Liver (tissue), 9 donors: ENCODE measurements around the gene NDUFC2. TPM values are rescaled to one million over a fixed set of nuclear protein-coding genes. Genes with fewer than 3 reads are reported as not detected.

Source experiments
- DNase-seq: peaks from one replicate; pipeline ENCODE4 v3.0.0-alpha.2; 2017; ENCODE audit warnings: low spot score
- H3K27ac ChIP-seq, 2 donors: one replicate each; pipeline ENCODE4 v1.7.0; 2013; ENCODE audit warnings: inconsistent platforms in 2 of 2, low read length in 2 of 2, control low read depth in 1 of 2, low read depth in 1 of 2, mild to moderate bottlenecking in 1 of 2
- H3K27me3 ChIP-seq, 4 donors: one replicate each; pipeline versions ENCODE4 v1.6.1 to v1.7.0; 2013; ENCODE audit warnings: low read length in 3 of 4, inconsistent platforms in 1 of 4, mild to moderate bottlenecking in 1 of 4, moderate library complexity in 1 of 4; ENCODE audit not compliant: control insufficient read depth in 4 of 4, insufficient read depth in 4 of 4
- H3K36me3 ChIP-seq, 4 donors: one replicate each; pipeline versions ENCODE4 v1.6.1 to v1.7.0; 2013; ENCODE audit warnings: low read length in 3 of 4, mild to moderate bottlenecking in 3 of 4, low read depth in 1 of 4, moderate library complexity in 1 of 4; ENCODE audit not compliant: control insufficient read depth in 4 of 4, insufficient read depth in 3 of 4
- H3K4me1 ChIP-seq, 4 donors: one replicate each; pipeline versions ENCODE4 v1.6.1 to v1.7.0; 2013; ENCODE audit warnings: low read length in 3 of 4, mild to moderate bottlenecking in 3 of 4, moderate library complexity in 1 of 4; ENCODE audit not compliant: control insufficient read depth in 4 of 4, insufficient read depth in 4 of 4
- H3K4me3 ChIP-seq, 3 donors: one replicate each; pipeline versions ENCODE4 v1.6.1 to v1.7.0; 2013; ENCODE audit warnings: low read length in 3 of 3, control low read depth in 1 of 3, low read depth in 1 of 3, mild to moderate bottlenecking in 1 of 3
- H3K9ac ChIP-seq, 2 donors: one replicate each; pipeline ENCODE4 v1.7.0; 2013; ENCODE audit warnings: low read length in 2 of 2, mild to moderate bottlenecking in 2 of 2, moderate library complexity in 2 of 2, control low read depth in 1 of 2, low read depth in 1 of 2
- H3K9me3 ChIP-seq, 4 donors: one replicate each; pipeline versions ENCODE4 v1.6.1 to v1.7.0; 2013; ENCODE audit warnings: low read length in 3 of 4; ENCODE audit not compliant: control insufficient read depth in 4 of 4
- FOXA1 ChIP-seq: IDR thresholded peaks from 2 replicates; pipeline ENCODE4 v1.6.1; 2016; ENCODE audit warnings: antibody characterized with exemption
- FOXA2 ChIP-seq: IDR thresholded peaks from 2 replicates; pipeline ENCODE4 v1.6.1; 2016; ENCODE audit warnings: antibody characterized with exemption
- GABPA ChIP-seq, 2 donors: IDR thresholded peaks in 1 of 2; conservative IDR thresholded peaks in 1 of 2; 2 replicates each; pipeline ENCODE4 v1.6.1; 2016; ENCODE audit warnings: antibody characterized with exemption in 2 of 2, mild to moderate bottlenecking in 1 of 2, moderate library complexity in 1 of 2
- HNF4A ChIP-seq, 2 donors: conservative IDR thresholded peaks; 2 replicates each; pipeline ENCODE4 v1.6.1; 2016; ENCODE audit warnings: antibody characterized with exemption in 2 of 2, mild to moderate bottlenecking in 2 of 2
- HNF4G ChIP-seq: IDR thresholded peaks from 2 replicates; pipeline ENCODE4 v1.6.1; 2016; ENCODE audit warnings: antibody characterized with exemption
- JUND ChIP-seq, 2 donors: IDR thresholded peaks; 2 replicates each; pipeline ENCODE4 v1.6.1; 2016; ENCODE audit warnings: antibody characterized with exemption in 2 of 2
- NR2F2 ChIP-seq: IDR thresholded peaks from 2 replicates; pipeline ENCODE4 v1.6.1; 2016; ENCODE audit warnings: antibody characterized with exemption
- RAD21 ChIP-seq, 2 donors: IDR thresholded peaks; 2 replicates each; pipeline ENCODE4 v1.6.1; 2016; ENCODE audit warnings: antibody characterized with exemption in 2 of 2, mild to moderate bottlenecking in 2 of 2
- RXRA ChIP-seq, 2 donors: IDR thresholded peaks; 2 replicates each; pipeline ENCODE4 v1.6.1; 2017 to 2018; ENCODE audit warnings: antibody characterized with exemption in 2 of 2, mild to moderate bottlenecking in 1 of 2
- SP1 ChIP-seq: IDR thresholded peaks from 2 replicates; pipeline ENCODE4 v1.6.1; 2018; ENCODE audit warnings: antibody characterized with exemption, mild to moderate bottlenecking
- TAF1 ChIP-seq: conservative IDR thresholded peaks from 2 replicates; pipeline ENCODE4 v1.6.1; 2016; ENCODE audit warnings: antibody characterized with exemption, mild to moderate bottlenecking
- YY1 ChIP-seq: IDR thresholded peaks from 2 replicates; pipeline ENCODE4 v1.6.1; 2016; ENCODE audit warnings: antibody characterized with exemption, mild to moderate bottlenecking
- WGBS: extraction: QIAGEN DNeasy Blood & Tissue Kit; methylation state at CpG from one replicate; pipeline ENCODE4 v1.1.7; 2013; 5-methylcytosine and 5-hydroxymethylcytosine counted together
- polyA plus RNA-seq, 2 donors: library from polyadenylated mRNA; stranded (reverse) in 1 of 2; unstranded in 1 of 2; fragments of 200-250 nt in 1 of 2; fragments of >200 nt in 1 of 2; fragmentation: Nextera tagmentation in 1 of 2; extraction: Ambion mirVana in 1 of 2; gene quantifications; one replicate each; pipeline versions ENCODE4 v1.2.1 to v1.2.3, GENCODE V29; 2013 to 2015
- total RNA-seq, 2 donors: library from RNA; depleted of rRNA; stranded (reverse); fragments of >200 nt; gene quantifications; one replicate each; pipeline ENCODE4 v1.2.3, GENCODE V29; 2014
- TF ChIP-seq, protein P1 (sequence below): IDR thresholded peaks from 2 replicates; pipeline ENCODE4 v1.6.1; 2016; ENCODE audit warnings: antibody characterized with exemption
- TF ChIP-seq, protein P2 (sequence below): IDR thresholded peaks from 2 replicates; pipeline ENCODE4 v1.6.1; 2016; ENCODE audit warnings: antibody characterized with exemption
- TF ChIP-seq, protein P3 (sequence below): fragments of 150-350 bp; IDR thresholded peaks from 2 replicates; pipeline ENCODE4 v1.5.1; 2017; ENCODE audit warnings: improper control_type of control experiment, low read depth, low read length; ENCODE audit not compliant: missing input control
- donor health status: healthy.
- donor health status: healthy.
- donor health status: healthy.
- donor health status: healthy.
- donor health status: healthy.

The NDUFC2 gene
- total and polyA plus RNA-seq, 4 donors: 86.9 to 783 (median 199) TPM

DNA sequence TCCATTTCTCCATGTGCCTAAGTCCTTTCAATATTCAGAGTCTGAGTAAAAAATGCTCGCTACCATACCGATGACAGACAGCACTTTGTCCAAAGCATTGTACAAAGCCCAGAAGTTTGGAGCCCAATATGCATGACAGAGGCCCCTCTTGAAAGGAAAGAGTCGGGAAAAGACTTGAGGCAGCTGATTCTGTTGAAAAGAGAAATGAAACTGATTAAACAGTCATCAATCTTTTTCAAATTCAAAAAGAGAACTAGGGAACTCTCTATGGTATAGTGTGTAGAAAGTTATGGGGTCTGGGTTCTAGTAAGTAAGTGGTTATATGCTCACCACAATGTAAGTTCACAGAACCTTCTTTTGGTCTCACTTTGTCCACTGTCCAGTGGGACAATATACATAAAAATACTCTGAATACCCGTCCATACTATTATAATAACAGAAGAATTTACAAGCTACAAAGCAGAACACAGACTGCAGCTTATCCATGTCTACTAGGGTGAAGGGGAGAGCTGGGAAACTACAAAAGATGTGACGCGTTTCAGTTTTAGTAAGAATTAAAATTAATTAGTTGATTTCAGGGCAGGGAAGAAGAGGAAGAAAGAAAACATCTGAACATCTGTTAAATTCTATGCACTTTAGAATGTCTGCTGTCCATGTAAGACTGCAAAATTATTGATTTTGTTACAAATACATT, 33.1 kb upstream of the NDUFC2 start:
- WGBS: 93% methylated on average over 6 of the region's 6 CpGs
- no peaks in the 10 kb centered on the region for H3K9me3 ChIP-seq
- H3K27ac ChIP-seq: no peak overlapping the region
- H3K27me3 ChIP-seq: no peaks in the 10 kb centered on the region
- H3K36me3 ChIP-seq: peaks cover 6 to 25% (median 9%) of the 10 kb centered on the region in 4 donors
- DNase-seq: no peak
- peaks cover 0 to 2% (median 0%) of the 10 kb centered on the region in 4 donors for H3K4me1 ChIP-seq
- H3K9ac ChIP-seq: no peak overlapping the region
- TF ChIP-seq TAF1: no peak
- no peak for TF ChIP-seq HNF4G
- TF ChIP-seq, protein P1, sequence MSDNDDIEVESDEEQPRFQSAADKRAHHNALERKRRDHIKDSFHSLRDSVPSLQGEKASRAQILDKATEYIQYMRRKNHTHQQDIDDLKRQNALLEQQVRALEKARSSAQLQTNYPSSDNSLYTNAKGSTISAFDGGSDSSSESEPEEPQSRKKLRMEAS: no peak
- TF ChIP-seq, protein P2, sequence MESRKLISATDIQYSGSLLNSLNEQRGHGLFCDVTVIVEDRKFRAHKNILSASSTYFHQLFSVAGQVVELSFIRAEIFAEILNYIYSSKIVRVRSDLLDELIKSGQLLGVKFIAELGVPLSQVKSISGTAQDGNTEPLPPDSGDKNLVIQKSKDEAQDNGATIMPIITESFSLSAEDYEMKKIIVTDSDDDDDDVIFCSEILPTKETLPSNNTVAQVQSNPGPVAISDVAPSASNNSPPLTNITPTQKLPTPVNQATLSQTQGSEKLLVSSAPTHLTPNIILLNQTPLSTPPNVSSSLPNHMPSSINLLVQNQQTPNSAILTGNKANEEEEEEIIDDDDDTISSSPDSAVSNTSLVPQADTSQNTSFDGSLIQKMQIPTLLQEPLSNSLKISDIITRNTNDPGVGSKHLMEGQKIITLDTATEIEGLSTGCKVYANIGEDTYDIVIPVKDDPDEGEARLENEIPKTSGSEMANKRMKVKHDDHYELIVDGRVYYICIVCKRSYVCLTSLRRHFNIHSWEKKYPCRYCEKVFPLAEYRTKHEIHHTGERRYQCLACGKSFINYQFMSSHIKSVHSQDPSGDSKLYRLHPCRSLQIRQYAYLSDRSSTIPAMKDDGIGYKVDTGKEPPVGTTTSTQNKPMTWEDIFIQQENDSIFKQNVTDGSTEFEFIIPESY: no peak
- no peak for TF ChIP-seq RAD21 (IDR thresholded peaks at IDR 0.05)
- TF ChIP-seq GABPA (IDR thresholded peaks at IDR 0.05 in 1 of 2, conservative IDR thresholded peaks at IDR 0.05 in 1 of 2): no peak
- TF ChIP-seq RXRA (IDR thresholded peaks at IDR 0.05): no peak
- no peak for TF ChIP-seq FOXA2
- no peak for TF ChIP-seq YY1
- TF ChIP-seq JUND (IDR thresholded peaks at IDR 0.05): no peak
- no peak for TF ChIP-seq NR2F2
- no peak for TF ChIP-seq SP1
- no peak overlapping the region for H3K4me3 ChIP-seq

- DNase-seq: no peak
- Histone ChIP-seq H3K36me3 (peaks cover 4 to 25% (median 9%) of the 10 kb centered on the region in 4 donors), H3K4me1 (peaks cover 0 to 2% (median 0%) of the 10 kb centered on the region in 4 donors), H3K9ac (no peak overlapping the region), H3K27me3 (no peaks in the 10 kb centered on the region), H3K4me3 (no peak overlapping the region), H3K9me3 (no peaks in the 10 kb centered on the region), H3K27ac (no peak overlapping the region)
- TF ChIP-seq HNF4A (conservative IDR thresholded peaks at IDR 0.05): peak; percentile 69 to 84
- TF ChIP-seq HNF4G: peak; percentile 37
- no peak for TF ChIP-seq RXRA (IDR thresholded peaks at IDR 0.05)
- WGBS: 64% methylated on average over 2 of the region's 2 CpGs
Observed at GRCh38 chr11:78111298-78111697, 31.6 kb upstream of the NDUFC2 start.

DNA sequence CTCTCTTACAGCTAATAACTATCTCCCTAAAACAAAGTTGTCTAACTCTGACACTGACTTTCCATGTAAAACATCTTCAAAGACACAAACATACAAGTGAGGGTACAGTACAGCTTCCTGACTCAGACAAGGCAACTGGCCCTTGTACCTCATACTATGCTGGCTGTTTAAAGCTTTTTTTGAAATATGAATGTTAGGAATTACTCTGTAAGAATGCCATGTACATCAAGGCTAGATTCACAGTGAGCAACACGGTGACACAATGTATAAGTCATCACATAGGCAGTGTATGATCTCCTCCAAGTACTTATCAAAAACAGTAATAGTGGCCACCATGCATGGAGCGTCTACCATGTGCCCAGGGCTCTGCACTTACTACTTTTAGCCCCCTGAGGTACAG, 31.2 kb upstream of the NDUFC2 start:
- peaks cover 4 to 25% (median 9%) of the 10 kb centered on the region in 4 donors for H3K36me3 ChIP-seq
- no peaks in the 10 kb centered on the region for H3K27me3 ChIP-seq
- 93% methylated on average over 2 of the region's 2 CpGs for WGBS
- peaks cover 0 to 2% (median 0%) of the 10 kb centered on the region in 4 donors for H3K4me1 ChIP-seq
- H3K9ac ChIP-seq: no peak overlapping the region
- TF ChIP-seq, protein P3, sequence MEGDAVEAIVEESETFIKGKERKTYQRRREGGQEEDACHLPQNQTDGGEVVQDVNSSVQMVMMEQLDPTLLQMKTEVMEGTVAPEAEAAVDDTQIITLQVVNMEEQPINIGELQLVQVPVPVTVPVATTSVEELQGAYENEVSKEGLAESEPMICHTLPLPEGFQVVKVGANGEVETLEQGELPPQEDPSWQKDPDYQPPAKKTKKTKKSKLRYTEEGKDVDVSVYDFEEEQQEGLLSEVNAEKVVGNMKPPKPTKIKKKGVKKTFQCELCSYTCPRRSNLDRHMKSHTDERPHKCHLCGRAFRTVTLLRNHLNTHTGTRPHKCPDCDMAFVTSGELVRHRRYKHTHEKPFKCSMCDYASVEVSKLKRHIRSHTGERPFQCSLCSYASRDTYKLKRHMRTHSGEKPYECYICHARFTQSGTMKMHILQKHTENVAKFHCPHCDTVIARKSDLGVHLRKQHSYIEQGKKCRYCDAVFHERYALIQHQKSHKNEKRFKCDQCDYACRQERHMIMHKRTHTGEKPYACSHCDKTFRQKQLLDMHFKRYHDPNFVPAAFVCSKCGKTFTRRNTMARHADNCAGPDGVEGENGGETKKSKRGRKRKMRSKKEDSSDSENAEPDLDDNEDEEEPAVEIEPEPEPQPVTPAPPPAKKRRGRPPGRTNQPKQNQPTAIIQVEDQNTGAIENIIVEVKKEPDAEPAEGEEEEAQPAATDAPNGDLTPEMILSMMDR: no peak
- TF ChIP-seq FOXA1 (no peak), JUND (IDR thresholded peaks at IDR 0.05) (no peak)
- TF ChIP-seq, protein P1: no peak
- no peaks in the 10 kb centered on the region for H3K9me3 ChIP-seq
- no peak overlapping the region for H3K27ac ChIP-seq
- no peak overlapping the region for H3K4me3 ChIP-seq
- DNase-seq: no peak
